Mucosa of gallbladder (tissue), 1 donor: ENCODE results near the gene UBE2I. TPM values are rescaled to one million over a fixed set of nuclear protein-coding genes. Genes with fewer than 3 reads are reported as not detected.
"Not testable (repeated sequence)": the region's sequence is repeated elsewhere in the genome, so short reads cannot be mapped to it uniquely, and the experiment has no call there.

Source experiments
- DNase-seq: peaks from one replicate; pipeline ENCODE4 v3.0.0-alpha.2; 2020; ENCODE audit warnings: low spot score
- total RNA-seq: library from RNA; stranded (reverse); gene quantifications from one replicate; pipeline ENCODE4 v1.2.1, GENCODE V29; 2021
- donor health status: DM: no; HTN: no; CAD: no.

The UBE2I gene
- total RNA-seq, 1 donor from 2014 or later = 100 TPM

GRCh38 chr16:1292808-1293207, 16.6 kb upstream of the UBE2I start:
- DNase-seq = not testable (repeated sequence)

GRCh38 chr16:1293921-1294656, 15.3 kb upstream of the UBE2I start:
- no peak for DNase-seq

GRCh38 chr16:1295465-1295864, 14.0 kb upstream of the UBE2I start:
- no peak for DNase-seq

GRCh38 chr16:1296688-1297017, 12.8 kb upstream of the UBE2I start:
- not testable (repeated sequence) for DNase-seq

- DNase-seq = peak; percentile 59
These were observed 12.3 kb upstream of the UBE2I start for GRCh38 chr16:1297018-1297696.

GRCh38 chr16:1298406-1298805, 11.0 kb upstream of the UBE2I start:
- no peak for DNase-seq

- peak; percentile 44 for DNase-seq
These were observed 10.2 kb upstream of the UBE2I start for GRCh38 chr16:1299012-1299867.

- DNase-seq = no peak
These were observed 9.6 kb upstream of the UBE2I start for GRCh38 chr16:1299868-1300203.

GRCh38 chr16:1300664-1301476, 8.6 kb upstream of the UBE2I start:
- peak; percentile 56 for DNase-seq

GRCh38 chr16:1301562-1301961, 7.9 kb upstream of the UBE2I start:
- DNase-seq = no peak

GRCh38 chr16:1305823-1306222, 3.6 kb upstream of the UBE2I start:
- DNase-seq = no peak

- no peak for DNase-seq
These were observed 3.1 kb upstream of the UBE2I start for GRCh38 chr16:1306334-1306733.

- DNase-seq = no peak
These were observed 1.1 kb upstream of the UBE2I start for GRCh38 chr16:1308036-1308976.

GRCh38 chr16:1309888-1310831, 724 bp downstream of the UBE2I start:
- peak; percentile 44 for DNase-seq

- no peak for DNase-seq
These were observed 1.4 kb downstream of the UBE2I start for GRCh38 chr16:1310832-1311200.

- no peak for DNase-seq
These were observed 1.8 kb downstream of the UBE2I start for GRCh38 chr16:1311212-1311737.

GRCh38 chr16:1311738-1312466, 2.5 kb downstream of the UBE2I start:
- DNase-seq = no peak

- DNase-seq = no peak
These were observed 3.0 kb downstream of the UBE2I start for GRCh38 chr16:1312467-1312816.

GRCh38 chr16:1312903-1313302, 3.5 kb downstream of the UBE2I start:
- DNase-seq = no peak
